GM12801 (cell line): ENCODE measurements around the gene ALDH4A1.

ENCODE experiments used
- TF ChIP-seq, protein P1 (sequence below): IDR thresholded peaks from one replicate; pipeline ENCODE4 v1.5.1; 2011; ENCODE audit warnings: control low read depth; ENCODE audit not compliant: insufficient read length; ENCODE audit errors: extremely low read depth

ALDH4A1 gene

GRCh38 chr1:18929686-18930085 lies 27.3 kb upstream of the ALDH4A1 start:
- TF ChIP-seq, protein P1, sequence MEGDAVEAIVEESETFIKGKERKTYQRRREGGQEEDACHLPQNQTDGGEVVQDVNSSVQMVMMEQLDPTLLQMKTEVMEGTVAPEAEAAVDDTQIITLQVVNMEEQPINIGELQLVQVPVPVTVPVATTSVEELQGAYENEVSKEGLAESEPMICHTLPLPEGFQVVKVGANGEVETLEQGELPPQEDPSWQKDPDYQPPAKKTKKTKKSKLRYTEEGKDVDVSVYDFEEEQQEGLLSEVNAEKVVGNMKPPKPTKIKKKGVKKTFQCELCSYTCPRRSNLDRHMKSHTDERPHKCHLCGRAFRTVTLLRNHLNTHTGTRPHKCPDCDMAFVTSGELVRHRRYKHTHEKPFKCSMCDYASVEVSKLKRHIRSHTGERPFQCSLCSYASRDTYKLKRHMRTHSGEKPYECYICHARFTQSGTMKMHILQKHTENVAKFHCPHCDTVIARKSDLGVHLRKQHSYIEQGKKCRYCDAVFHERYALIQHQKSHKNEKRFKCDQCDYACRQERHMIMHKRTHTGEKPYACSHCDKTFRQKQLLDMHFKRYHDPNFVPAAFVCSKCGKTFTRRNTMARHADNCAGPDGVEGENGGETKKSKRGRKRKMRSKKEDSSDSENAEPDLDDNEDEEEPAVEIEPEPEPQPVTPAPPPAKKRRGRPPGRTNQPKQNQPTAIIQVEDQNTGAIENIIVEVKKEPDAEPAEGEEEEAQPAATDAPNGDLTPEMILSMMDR, result no peak

DNA sequence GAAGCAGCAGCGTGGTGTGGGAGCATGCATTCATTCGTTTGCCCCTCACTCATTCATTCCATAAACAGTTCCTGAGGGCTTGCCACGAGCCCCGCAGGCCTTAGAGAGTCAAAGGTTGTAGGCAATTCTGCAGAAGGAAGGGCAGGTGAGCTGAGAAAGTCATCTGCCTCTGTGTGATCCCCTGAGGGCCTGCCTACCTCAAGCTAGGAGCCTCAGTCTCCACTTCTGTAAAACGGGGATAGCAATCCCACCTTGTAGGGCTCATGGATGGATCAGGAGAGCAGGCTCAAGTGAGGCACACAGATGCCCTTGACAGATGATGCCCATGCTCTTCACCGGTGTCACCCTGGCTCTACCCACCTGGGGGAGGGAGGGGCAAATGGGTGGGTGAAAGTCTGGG lies 26.6 kb upstream of the ALDH4A1 start:
- TF ChIP-seq, protein P1, result no peak

GRCh38 chr1:18928406-18928805 lies 26.1 kb upstream of the ALDH4A1 start:
- TF ChIP-seq, protein P1, result no peak

DNA sequence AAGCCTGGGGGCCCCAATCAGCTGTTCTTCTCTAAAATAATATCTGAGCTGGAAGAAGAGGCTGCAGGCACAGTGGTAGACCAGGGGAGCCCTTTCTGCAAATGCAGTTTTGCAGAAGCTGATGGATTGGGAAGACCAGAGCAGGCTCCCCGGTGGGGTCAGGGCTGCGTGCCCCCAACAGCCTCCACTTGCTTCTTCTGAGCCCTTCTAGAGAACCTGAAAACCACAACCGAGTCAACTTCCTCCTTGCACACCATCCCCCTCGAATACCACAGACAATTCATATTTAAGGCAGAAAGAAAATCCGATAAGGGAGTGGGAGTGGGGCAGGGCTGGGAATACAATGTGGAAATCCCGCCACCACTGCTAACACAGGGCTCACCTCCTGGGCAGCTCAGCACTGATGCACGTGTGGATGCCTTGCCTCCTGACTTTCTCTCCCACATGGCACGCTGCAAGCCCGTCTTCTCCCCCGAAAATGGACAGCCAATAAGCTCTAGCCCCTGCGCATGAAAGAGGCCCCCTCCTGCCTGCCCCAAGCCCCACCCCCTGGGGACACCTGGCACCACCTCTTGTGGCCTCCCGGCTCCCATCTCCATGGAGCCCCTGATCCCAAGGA lies 25.4 kb upstream of the ALDH4A1 start:
- TF ChIP-seq, protein P1, result no peak

- TF ChIP-seq, protein P1, result no peak
Observed at GRCh38 chr1:18927082-18927653, 24.8 kb upstream of the ALDH4A1 start.

GRCh38 chr1:18926315-18927081 lies 24.1 kb upstream of the ALDH4A1 start:
- TF ChIP-seq, protein P1, result no peak

DNA sequence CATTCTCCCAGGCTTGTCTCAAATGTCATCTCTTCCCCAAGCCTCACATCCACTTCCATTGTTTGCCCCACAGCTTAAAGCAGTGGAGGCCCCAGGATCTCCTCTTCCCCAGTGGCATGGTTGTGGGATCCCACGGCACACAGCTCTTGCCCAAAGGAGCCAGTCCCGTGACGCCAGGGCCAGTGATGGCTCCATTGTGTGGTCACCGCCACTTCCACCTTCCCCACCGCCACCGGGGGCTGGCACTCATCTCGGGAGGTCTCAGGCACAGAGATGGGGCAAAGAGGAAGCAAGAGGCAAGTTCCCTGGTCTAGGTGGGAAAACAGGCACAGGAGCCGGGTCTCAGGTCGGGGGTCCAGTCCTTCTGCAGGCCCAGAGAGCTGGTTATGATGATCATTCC lies 22.9 kb upstream of the ALDH4A1 start:
- TF ChIP-seq, protein P1, result no peak
